Fibroblast of lung (primary cell): ENCODE results near the gene NUDT4B.
"Not testable (repeated sequence)": the region's sequence is repeated elsewhere in the genome, so short reads cannot be mapped to it uniquely, and the experiment has no call there.

Experiments
- CTCF ChIP-seq, 2 donors: IDR thresholded peaks in 1 of 2; conservative IDR thresholded peaks in 1 of 2; 1 replicate in 1 of 2; 2 replicates in 1 of 2; pipeline ENCODE4 v1.5.1; 2011 to 2012; ENCODE audit warnings: low read length in 2 of 2, control low read depth in 1 of 2, inconsistent platforms in 1 of 2, low read depth in 1 of 2, mild to moderate bottlenecking in 1 of 2
- EZH2 ChIP-seq: IDR thresholded peaks from 2 replicates; pipeline ENCODE4 v1.5.1; 2012; ENCODE audit warnings: low read length, control low read depth, mild to moderate bottlenecking; ENCODE audit errors: missing control alignments

DNA sequence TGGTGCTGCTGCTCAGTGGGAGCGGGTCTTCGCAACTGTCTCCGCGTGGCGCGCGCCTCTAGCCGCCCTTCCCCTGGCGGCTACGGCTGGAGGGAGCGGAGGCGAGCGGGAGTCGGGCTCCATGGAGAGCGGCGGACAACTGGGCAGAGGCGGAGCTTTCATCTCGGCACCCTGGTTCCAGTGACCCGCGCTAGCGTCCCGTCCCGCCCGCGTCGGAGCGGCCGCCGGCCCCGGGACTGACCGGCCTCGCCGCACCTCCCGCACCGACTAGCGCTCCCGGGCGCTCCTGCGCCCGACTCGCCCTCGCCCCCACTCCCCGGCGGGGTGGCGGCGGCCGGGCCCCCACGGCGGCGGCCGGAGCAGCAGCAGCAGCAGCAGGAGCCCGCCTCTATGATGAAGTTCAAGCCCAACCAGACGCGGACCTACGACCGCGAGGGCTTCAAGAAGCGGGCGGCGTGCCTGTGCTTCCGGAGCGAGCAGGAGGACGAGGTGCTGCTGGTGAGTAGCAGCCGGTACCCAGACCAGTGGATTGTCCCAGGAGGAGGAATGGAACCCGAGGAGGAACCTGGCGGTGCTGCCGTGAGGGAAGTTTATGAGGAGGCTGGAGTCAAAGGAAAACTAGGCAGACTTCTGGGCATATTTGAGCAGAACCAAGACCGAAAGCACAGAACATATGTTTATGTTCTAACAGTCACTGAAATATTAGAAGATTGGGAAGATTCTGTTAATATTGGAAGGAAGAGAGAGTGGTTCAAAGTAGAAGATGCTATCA lies at the start of gene NUDT4B:
- not testable (repeated sequence) for TF ChIP-seq CTCF (conservative IDR thresholded peaks at IDR 0.05 in 1 of 2, IDR thresholded peaks at IDR 0.05 in 1 of 2; ENCODE audit: low read depth in 1 of 2, low read length in 2 of 2); EZH2
